NT2/D1 (cell line): ENCODE data around the gene KIF26A.

ENCODE experiments used
- SUZ12 ChIP-seq: IDR thresholded peaks from 2 replicates; pipeline ENCODE4 v1.6.1; 2011; ENCODE audit not compliant: insufficient read length, insufficient read depth; ENCODE audit errors: extremely low read depth
- YY1 ChIP-seq: IDR thresholded peaks from 2 replicates; pipeline ENCODE4 v1.6.1; 2011; ENCODE audit not compliant: insufficient read length, insufficient read depth

DNA sequence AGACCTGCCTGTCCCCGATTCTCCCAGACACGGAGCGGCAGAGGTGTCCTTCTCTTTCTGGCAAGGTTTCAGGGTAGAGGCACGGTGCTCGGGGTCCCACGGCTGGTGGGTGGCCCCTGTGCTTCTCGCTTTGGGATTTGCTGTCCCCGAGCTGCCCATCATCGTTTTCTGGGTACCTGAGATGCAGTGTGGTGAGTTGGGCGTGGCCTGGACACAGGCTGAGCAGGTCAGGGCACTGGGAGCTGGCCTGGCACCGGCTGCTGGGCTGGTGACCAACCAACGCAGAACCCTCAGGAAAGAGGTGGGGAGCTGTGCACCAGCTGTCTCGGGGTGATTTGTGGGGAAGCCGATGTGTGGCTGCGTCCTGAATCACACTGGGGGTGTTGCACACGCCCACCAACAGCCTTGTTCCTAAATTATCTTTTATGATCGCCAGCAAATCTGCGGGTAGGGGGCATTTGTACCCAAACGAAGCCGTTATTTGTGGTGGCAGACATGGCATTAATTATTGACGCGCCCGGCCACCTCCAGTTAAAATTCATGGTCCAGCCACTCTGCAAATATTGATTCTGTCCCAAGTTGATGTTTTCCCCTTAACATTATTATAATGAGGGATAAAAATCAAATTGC, 61.0 kb downstream of the KIF26A start:
- TF ChIP-seq YY1 (no peak), SUZ12 (no peak)
